ENCODE measurements around the gene NDUFAF8.
A peak's percentile ranks its signal among the peaks of the same experiment; 100 is the strongest.

Gene NDUFAF8

GRCh38 chr17:81253358-81254131, 14.4 kb downstream of the NDUFAF8 start:
- peak; percentile 69 to 70 for DNase-seq

- peak in 1 of 2 donors; percentile 29 for DNase-seq
These were observed 16.0 kb downstream of the NDUFAF8 start for GRCh38 chr17:81254955-81255717.

- no peak for DNase-seq
These were observed 17.5 kb downstream of the NDUFAF8 start for GRCh38 chr17:81256616-81257015.

GRCh38 chr17:81257533-81257932, 18.4 kb downstream of the NDUFAF8 start:
- no peak for DNase-seq

GRCh38 chr17:81258292-81258691, 19.2 kb downstream of the NDUFAF8 start:
- no peak for DNase-seq

GRCh38 chr17:81259058-81259605, 20.0 kb downstream of the NDUFAF8 start:
- DNase-seq: no peak

GRCh38 chr17:81260171-81260570, 21.1 kb downstream of the NDUFAF8 start:
- DNase-seq: no peak

- no peak for DNase-seq
These were observed 21.5 kb downstream of the NDUFAF8 start for GRCh38 chr17:81260641-81261040.

- DNase-seq: no peak
These were observed 22.0 kb downstream of the NDUFAF8 start for GRCh38 chr17:81261096-81261495.

GRCh38 chr17:81261582-81262336, 22.6 kb downstream of the NDUFAF8 start:
- DNase-seq: no peak

GRCh38 chr17:81263371-81264181, 24.5 kb downstream of the NDUFAF8 start:
- no peak for DNase-seq

- no peak for DNase-seq
These were observed 25.5 kb downstream of the NDUFAF8 start for GRCh38 chr17:81264640-81265039.

GRCh38 chr17:81265576-81265975, 26.5 kb downstream of the NDUFAF8 start:
- no peak for DNase-seq

GRCh38 chr17:81267390-81268067, 28.4 kb downstream of the NDUFAF8 start:
- no peak for DNase-seq

GRCh38 chr17:81270279-81270678, 31.2 kb downstream of the NDUFAF8 start:
- DNase-seq: no peak

- DNase-seq: no peak
These were observed 32.1 kb downstream of the NDUFAF8 start for GRCh38 chr17:81271226-81271625.

GRCh38 chr17:81272616-81273015, 33.5 kb downstream of the NDUFAF8 start:
- no peak for DNase-seq

- no peak for DNase-seq
These were observed 34.8 kb downstream of the NDUFAF8 start for GRCh38 chr17:81273698-81274470.

- no peak for DNase-seq
These were observed 35.3 kb downstream of the NDUFAF8 start for GRCh38 chr17:81274471-81274855.

- DNase-seq: no peak
These were observed 37.7 kb downstream of the NDUFAF8 start for GRCh38 chr17:81276781-81277180.

- DNase-seq: no peak
These were observed 38.3 kb downstream of the NDUFAF8 start for GRCh38 chr17:81277421-81277820.
